ENCODE results near the gene FUBP3.

The FUBP3 gene

DNA sequence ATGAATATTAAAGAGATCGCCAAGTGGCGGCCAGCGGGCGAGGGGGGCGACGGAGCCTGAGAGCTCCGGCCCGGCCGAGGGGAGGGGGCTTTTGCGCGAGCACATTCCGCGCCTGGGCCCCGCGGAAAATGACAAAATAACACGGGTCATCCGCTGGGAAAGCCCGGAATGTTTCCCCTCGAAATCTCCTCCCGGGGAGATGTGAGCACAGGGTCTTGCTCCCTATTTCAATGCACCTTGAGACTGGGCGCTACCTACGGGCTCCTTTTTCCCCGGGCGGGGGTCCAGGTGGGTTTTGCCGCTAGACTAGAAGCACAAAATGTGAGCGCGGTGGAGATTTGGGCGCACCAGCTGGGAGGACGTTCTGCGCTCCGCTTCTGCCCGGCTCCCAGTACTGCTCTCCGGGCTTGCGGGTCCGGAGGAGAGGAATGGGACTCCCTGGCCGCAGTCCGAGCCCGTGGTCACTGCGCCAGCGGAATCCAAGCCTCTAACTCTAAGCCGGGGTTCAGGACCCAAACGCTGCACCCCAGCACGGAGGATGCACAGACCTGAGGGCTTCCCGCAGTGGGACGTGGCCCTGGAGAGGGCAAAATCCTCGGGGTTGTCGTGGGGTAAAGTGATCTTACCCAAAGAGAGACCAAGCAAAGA, 82.2 kb downstream of the FUBP3 start:
- H3K4me3 ChIP-seq (replicated peaks in 1 of 2; ENCODE audit: low read depth in 2 of 2, low read length in 2 of 2), result no peak overlapping the region
- TF ChIP-seq CTCF (IDR thresholded peaks at IDR 0.05; ENCODE audit: low read depth, low read length), result no peak

GRCh38 chr9:130662099-130662969, 83.0 kb downstream of the FUBP3 start:
- H3K4me3 ChIP-seq (replicated peaks in 1 of 2; ENCODE audit: low read depth in 2 of 2, low read length in 2 of 2), result no peak overlapping the region
- DNase-seq (ENCODE audit: low read depth in 2 of 2), result no peak
- TF ChIP-seq CTCF (IDR thresholded peaks at IDR 0.05; ENCODE audit: low read depth, low read length), result no peak

More for the DNA sequence above, 82.2 kb downstream of the FUBP3 start:
- no peak for DNase-seq (ENCODE audit: low read depth in 2 of 2)

DNA sequence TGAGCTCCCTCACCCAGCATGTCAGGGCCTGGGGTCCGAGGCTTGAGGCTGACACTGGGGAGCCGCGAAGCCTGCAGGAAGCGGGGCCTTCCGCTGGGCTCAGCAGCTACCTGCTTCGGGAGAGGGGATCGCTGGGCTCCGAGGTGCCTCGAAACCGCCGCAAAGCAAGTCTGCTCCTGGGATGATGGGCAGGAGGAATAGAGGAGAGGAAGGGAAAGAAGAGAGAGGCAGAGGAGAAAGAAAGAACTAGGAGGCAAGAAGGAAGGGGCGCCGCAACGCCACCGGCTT, 83.5 kb downstream of the FUBP3 start:
- TF ChIP-seq CTCF (IDR thresholded peaks at IDR 0.05; ENCODE audit: low read depth, low read length), result no peak
- no peak overlapping the region for H3K4me3 ChIP-seq (replicated peaks in 1 of 2; ENCODE audit: low read depth in 2 of 2, low read length in 2 of 2)
- no peak for DNase-seq (ENCODE audit: low read depth in 2 of 2)

DNA sequence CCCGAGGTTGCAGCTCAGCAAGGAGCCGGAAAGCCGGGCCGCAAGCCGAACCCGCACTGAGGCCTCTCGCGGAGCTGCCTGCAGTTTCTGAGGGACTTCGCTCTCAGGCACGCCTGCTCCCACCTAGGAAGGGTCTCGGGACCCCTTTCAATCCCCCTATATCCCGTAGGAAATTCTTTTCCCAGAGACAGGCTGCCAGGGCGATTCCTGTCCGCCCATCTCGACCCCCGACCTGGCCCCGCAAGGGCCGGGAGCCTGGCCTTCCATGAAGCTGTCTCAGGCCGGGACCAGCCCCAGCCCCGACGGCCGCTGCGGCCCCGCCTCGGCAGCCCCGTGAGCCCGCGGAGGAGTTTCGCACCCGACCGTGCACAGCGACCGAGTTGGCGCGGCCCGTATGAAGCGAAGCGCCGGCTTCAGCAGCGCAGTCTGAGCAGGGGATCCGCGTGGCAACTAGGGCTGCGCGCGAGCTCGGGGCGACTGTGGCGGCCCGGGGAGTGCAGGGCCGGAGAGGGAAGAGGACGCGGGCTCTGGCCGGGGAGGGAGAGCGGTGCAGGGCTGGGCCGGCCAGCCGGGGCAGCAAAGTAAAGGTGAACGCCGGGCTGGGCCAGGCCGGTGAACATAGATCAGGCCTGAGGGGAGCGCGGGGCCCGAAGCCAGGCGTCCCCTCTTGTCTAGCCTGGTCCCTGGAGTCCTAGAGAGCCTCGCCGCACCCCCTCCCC, 84.0 kb downstream of the FUBP3 start:
- TF ChIP-seq CTCF (IDR thresholded peaks at IDR 0.05; ENCODE audit: low read depth, low read length), result no peak
- no peak for DNase-seq (ENCODE audit: low read depth in 2 of 2)
- no peak overlapping the region for H3K4me3 ChIP-seq (replicated peaks in 1 of 2; ENCODE audit: low read depth in 2 of 2, low read length in 2 of 2)

DNA sequence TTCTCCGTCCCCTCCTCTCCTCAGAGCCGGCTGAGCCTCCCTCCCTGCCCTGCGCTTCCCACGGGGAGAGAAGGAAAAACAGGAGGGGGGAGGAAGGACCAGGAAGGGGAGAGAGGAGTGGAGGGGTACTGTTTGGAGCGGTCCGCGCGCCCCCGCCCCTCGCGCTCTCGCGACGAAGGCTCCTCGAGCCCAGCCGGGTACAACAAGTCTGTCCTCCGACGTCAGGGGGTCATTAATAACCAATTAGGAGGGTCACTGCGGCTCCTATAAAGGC, 84.5 kb downstream of the FUBP3 start:
- no peak for DNase-seq (ENCODE audit: low read depth in 2 of 2)
- no peak for TF ChIP-seq CTCF (IDR thresholded peaks at IDR 0.05; ENCODE audit: low read depth, low read length)
- H3K4me3 ChIP-seq (replicated peaks in 1 of 2; ENCODE audit: low read depth in 2 of 2, low read length in 2 of 2), result no peak overlapping the region

- no peak within 1 kb of the TSS for H3K4me3 ChIP-seq (replicated peaks in 1 of 2; ENCODE audit: low read depth in 2 of 2, low read length in 2 of 2)
- TF ChIP-seq CTCF (IDR thresholded peaks at IDR 0.05; ENCODE audit: low read depth, low read length), result no peak
- no peak for DNase-seq (ENCODE audit: low read depth in 2 of 2)
These were observed 85.1 kb downstream of the FUBP3 start, which contains the start of gene PRDM12 for GRCh38 chr9:130664251-130665028. TSS of gene PRDM12 (plus strand) at chr9:130664594. CDS start at chr9:130664654, 60 bp downstream.
